ENCODE results near the gene COMMD4. TPM values are rescaled to one million over a fixed set of nuclear protein-coding genes. Genes with fewer than 3 reads are reported as not detected.

COMMD4 gene
- total RNA-seq, 1 donor from 2014 or later: 51.8 TPM

GRCh38 chr15:75366163-75366562 is 30.3 kb downstream of the COMMD4 start:
- ChIA-PET CTCF (interaction anchor here (0.7 to 3.1 kb wide), 5 partner anchors 19 to 316 kb away, joined by 3 to 29 read pairs (median 8); partner anchors contain the start of genes IMP3 and NEIL1), POLR2A (interaction anchor here (3.1 kb wide), 1 partner anchor 274 kb away, joined by 58 read pairs; the partner anchor contains the start of gene IMP3)
- intact Hi-C loops (cut with micrococcal nuclease): no loop called here
- H3K36me3 Mint-ChIP-seq (ENCODE audit: low read depth): peaks cover 47% of the 10 kb centered on the region
- no peaks in the 10 kb centered on the region for H3K9me3 Mint-ChIP-seq
- no peak overlapping the region for H3K4me3 Mint-ChIP-seq
- no peak overlapping the region for H3K27ac Mint-ChIP-seq
- TF ChIP-seq CTCF (IDR thresholded peaks at IDR 0.05): no peak
- H3K27me3 Mint-ChIP-seq: no peaks in the 10 kb centered on the region
- peaks cover 26% of the 10 kb centered on the region for H3K4me1 Mint-ChIP-seq
- ATAC-seq (ENCODE audit: low read depth) (no peak), DNase-seq (no peak)

- ChIA-PET POLR2A (interaction anchor here (0.6 to 3.1 kb wide), 12 partner anchors 14 to 310 kb away, joined by 3 to 78 read pairs (median 19); partner anchors contain the start of genes COMMD4, IMP3, NEIL1 and PTPN9), CTCF (interaction anchor here (1.0 to 3.1 kb wide), 14 partner anchors 12 to 435 kb away, joined by 3 to 29 read pairs (median 8); partner anchors contain the start of genes IMP3, NEIL1 and SNUPN)
- no peaks in the 10 kb centered on the region for H3K9me3 Mint-ChIP-seq
- ATAC-seq (ENCODE audit: low read depth) (no peak), DNase-seq (no peak)
- H3K4me3 Mint-ChIP-seq: no peak overlapping the region
- H3K36me3 Mint-ChIP-seq (ENCODE audit: low read depth): peaks cover 52% of the 10 kb centered on the region
- H3K4me1 Mint-ChIP-seq: peaks cover 26% of the 10 kb centered on the region
- no peaks in the 10 kb centered on the region for H3K27me3 Mint-ChIP-seq
- peak overlapping the region; percentile 92 for H3K27ac Mint-ChIP-seq
- TF ChIP-seq CTCF (IDR thresholded peaks at IDR 0.05): no peak
- intact Hi-C loops (cut with micrococcal nuclease): no loop called here
Observed at GRCh38 chr15:75367006-75367405, 31.1 kb downstream of the COMMD4 start.

- Mint-ChIP-seq H3K36me3 (ENCODE audit: low read depth) (peaks cover 55% of the 10 kb centered on the region), H3K27ac (peak overlapping the region; percentile 92), H3K27me3 (no peaks in the 10 kb centered on the region), H3K4me1 (peaks cover 26% of the 10 kb centered on the region), H3K9me3 (no peaks in the 10 kb centered on the region), H3K4me3 (peak overlapping the region; percentile 90)
- no peak for DNase-seq
- ATAC-seq (ENCODE audit: low read depth): no peak
- no peak for TF ChIP-seq CTCF (IDR thresholded peaks at IDR 0.05)
- ChIA-PET POLR2A (interaction anchor here (0.6 to 3.1 kb wide), 30 partner anchors 7 to 1623 kb away, joined by 3 to 78 read pairs (median 6); partner anchors contain the start of genes CLK3, COMMD4, COX5A and IMP3), CTCF (interaction anchor here (0.6 to 3.1 kb wide), 28 partner anchors 12 to 434 kb away, joined by 3 to 29 read pairs (median 6); partner anchors contain the start of genes IMP3, NEIL1, PTPN9 and SIN3A)
- intact Hi-C loops (cut with micrococcal nuclease): no loop called here
Observed at GRCh38 chr15:75367406-75367912, 31.6 kb downstream of the COMMD4 start.

GRCh38 chr15:75367913-75368688 is 32.2 kb downstream of the COMMD4 start, which contains the start of gene MAN2C1:
TSS of gene MAN2C1 (minus strand) at chr15:75368607. CDS start at chr15:75368583, 24 bp downstream.
- H3K27me3 Mint-ChIP-seq: no peaks in the 10 kb centered on the region
- peak; percentile 93 for ATAC-seq (ENCODE audit: low read depth)

More at GRCh38 chr15:75367913-75368688, 32.2 kb downstream of the COMMD4 start, which contains the start of gene MAN2C1:
- CTCF ChIA-PET: interaction anchor here (0.6 to 3.1 kb wide), 30 partner anchors 8 to 434 kb away, joined by 3 to 29 read pairs (median 5); partner anchors contain the start of genes IMP3, NEIL1, PTPN9 and SIN3A
- intact Hi-C loops (cut with micrococcal nuclease): loop anchor here (1.0 kb wide), 6 partner anchors 18 to 315 kb away; partner anchors contain the start of genes COMMD4, IMP3 and NEIL1
- peak within 1 kb of the TSS; percentile 92 for H3K27ac Mint-ChIP-seq
- H3K4me1 Mint-ChIP-seq: peaks cover 26% of the 10 kb centered on the region
- H3K4me3 Mint-ChIP-seq: peak within 1 kb of the TSS; percentile 90
- POLR2A ChIA-PET: interaction anchor here (0.6 to 3.1 kb wide), 35 partner anchors 8 to 1622 kb away, joined by 3 to 78 read pairs (median 5); partner anchors contain the start of genes CLK3, COMMD4, COX5A and IMP3
- TF ChIP-seq CTCF (IDR thresholded peaks at IDR 0.05): no peak
- H3K9me3 Mint-ChIP-seq: no peaks in the 10 kb centered on the region
- peaks cover 57% of the 10 kb centered on the region for H3K36me3 Mint-ChIP-seq (ENCODE audit: low read depth)
- peak; percentile 92 for DNase-seq
